Stimulated activated CD4-positive, alpha-beta T cell treated with anti-CD3 and anti-CD28 coated beads, Interleukin-1b, Interleukin-23, amount 100 ng/mL, for 1 hour (primary cell): Measurements from ENCODE around the gene SCN10A.

ENCODE experiments used
- DNase-seq, 2 donors: peaks; one replicate each; pipeline ENCODE4 v3.0.0-alpha.2; 2020; ENCODE audit warnings: low read depth in 2 of 2

Gene SCN10A

GRCh38 chr3:38816026-38816425 lies at the start of gene SCN10A:
SCN10A (minus strand) TSS chr3:38816217; CDS start chr3:38794010, 22,207 bp downstream.
- DNase-seq, result no peak

- no peak for DNase-seq
Observed at GRCh38 chr3:38853011-38853410, 37.0 kb upstream of the SCN10A start.

GRCh38 chr3:38843898-38844297 lies 27.9 kb upstream of the SCN10A start:
- no peak for DNase-seq

GRCh38 chr3:38842266-38842965 lies 26.4 kb upstream of the SCN10A start:
- DNase-seq, result no peak

GRCh38 chr3:38840987-38841386 lies 25.0 kb upstream of the SCN10A start:
- DNase-seq, result no peak

- DNase-seq, result no peak
Observed at GRCh38 chr3:38837358-38837757, 21.3 kb upstream of the SCN10A start.

- DNase-seq, result no peak
Observed at GRCh38 chr3:38836561-38836960, 20.5 kb upstream of the SCN10A start.

GRCh38 chr3:38835939-38836338 lies 19.9 kb upstream of the SCN10A start:
- DNase-seq, result no peak

GRCh38 chr3:38834717-38835116 lies 18.7 kb upstream of the SCN10A start:
- DNase-seq, result no peak

GRCh38 chr3:38834110-38834509 lies 18.1 kb upstream of the SCN10A start:
- DNase-seq, result no peak

- DNase-seq, result no peak
Observed at GRCh38 chr3:38829404-38829803, 13.4 kb upstream of the SCN10A start.

GRCh38 chr3:38828681-38829080 lies 12.7 kb upstream of the SCN10A start:
- DNase-seq, result no peak

- DNase-seq, result no peak
Observed at GRCh38 chr3:38827791-38828190, 11.8 kb upstream of the SCN10A start.

- no peak for DNase-seq
Observed at GRCh38 chr3:38826001-38826400, 10.0 kb upstream of the SCN10A start.

- DNase-seq, result no peak
Observed at GRCh38 chr3:38824349-38824748, 8.3 kb upstream of the SCN10A start.

GRCh38 chr3:38823722-38824121 lies 7.7 kb upstream of the SCN10A start:
- no peak for DNase-seq

- no peak for DNase-seq
Observed at GRCh38 chr3:38823186-38823585, 7.2 kb upstream of the SCN10A start.

GRCh38 chr3:38811822-38812221 lies 4.2 kb downstream of the SCN10A start:
- no peak for DNase-seq

- no peak for DNase-seq
Observed at GRCh38 chr3:38805765-38806386, 10.1 kb downstream of the SCN10A start.

GRCh38 chr3:38805004-38805403 lies 11.0 kb downstream of the SCN10A start:
- no peak for DNase-seq

GRCh38 chr3:38800511-38800910 lies 15.5 kb downstream of the SCN10A start:
- no peak for DNase-seq

GRCh38 chr3:38793721-38794120 lies 22.3 kb downstream of the SCN10A start:
- DNase-seq, result no peak

- no peak for DNase-seq
Observed at GRCh38 chr3:38792983-38793382, 23.0 kb downstream of the SCN10A start.

GRCh38 chr3:38782148-38782547 lies 33.9 kb downstream of the SCN10A start:
- no peak for DNase-seq
